Sigmoid colon (tissue), 4 donors: ENCODE results near the gene SPTAN1.

ENCODE experiments used
- POLR2AphosphoS5 ChIP-seq, 4 donors: sonication (generic); formaldehyde crosslinking; IDR thresholded peaks; one replicate each; pipeline ENCODE4 v1.6.1; 2017; ENCODE audit warnings: antibody characterized with exemption in 4 of 4
- TF ChIP-seq, protein P1 (sequence below), 4 experiments: fragments of 450-650 bp in 3 of 4; fragments of 200-600 bp in 1 of 4; IDR thresholded peaks; one replicate each; pipeline ENCODE4 v1.5.1; 2016 to 2019; ENCODE audit warnings: antibody characterized with exemption in 4 of 4, mild to moderate bottlenecking in 3 of 4, moderate library complexity in 2 of 4

DNA sequence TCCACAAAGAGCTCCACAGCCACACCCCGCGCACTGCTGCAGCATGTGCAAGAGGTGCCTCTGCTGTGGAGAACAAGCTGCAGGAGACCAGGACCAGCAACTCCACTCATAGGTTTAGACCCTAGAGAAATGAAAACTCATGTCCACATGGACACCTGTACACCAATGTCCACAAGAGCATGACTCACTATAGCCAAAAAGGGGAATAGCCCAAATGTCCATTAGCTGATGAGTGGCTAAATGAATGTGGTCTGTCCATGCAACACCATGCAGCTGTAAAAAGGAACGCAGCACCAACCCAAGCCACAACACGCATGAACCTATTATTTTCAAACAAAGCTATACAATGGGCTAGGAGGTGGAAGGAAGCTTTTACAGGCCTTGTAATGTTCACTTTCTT is 86.2 kb downstream of the SPTAN1 start:
- TF ChIP-seq POLR2AphosphoS5 (IDR thresholded peaks at IDR 0.05), result no peak
- TF ChIP-seq, protein P1, sequence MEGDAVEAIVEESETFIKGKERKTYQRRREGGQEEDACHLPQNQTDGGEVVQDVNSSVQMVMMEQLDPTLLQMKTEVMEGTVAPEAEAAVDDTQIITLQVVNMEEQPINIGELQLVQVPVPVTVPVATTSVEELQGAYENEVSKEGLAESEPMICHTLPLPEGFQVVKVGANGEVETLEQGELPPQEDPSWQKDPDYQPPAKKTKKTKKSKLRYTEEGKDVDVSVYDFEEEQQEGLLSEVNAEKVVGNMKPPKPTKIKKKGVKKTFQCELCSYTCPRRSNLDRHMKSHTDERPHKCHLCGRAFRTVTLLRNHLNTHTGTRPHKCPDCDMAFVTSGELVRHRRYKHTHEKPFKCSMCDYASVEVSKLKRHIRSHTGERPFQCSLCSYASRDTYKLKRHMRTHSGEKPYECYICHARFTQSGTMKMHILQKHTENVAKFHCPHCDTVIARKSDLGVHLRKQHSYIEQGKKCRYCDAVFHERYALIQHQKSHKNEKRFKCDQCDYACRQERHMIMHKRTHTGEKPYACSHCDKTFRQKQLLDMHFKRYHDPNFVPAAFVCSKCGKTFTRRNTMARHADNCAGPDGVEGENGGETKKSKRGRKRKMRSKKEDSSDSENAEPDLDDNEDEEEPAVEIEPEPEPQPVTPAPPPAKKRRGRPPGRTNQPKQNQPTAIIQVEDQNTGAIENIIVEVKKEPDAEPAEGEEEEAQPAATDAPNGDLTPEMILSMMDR (IDR thresholded peaks at IDR 0.05), result no peak
